Measurements from ENCODE around the gene SALL4.
"Not testable (repeated sequence)": the region's sequence is repeated elsewhere in the genome, so short reads cannot be mapped to it uniquely, and the experiment has no call there.

Gene SALL4

GRCh38 chr20:51763965-51764602, 38.2 kb downstream of the SALL4 start:
- DNase-seq: peak; percentile 28

GRCh38 chr20:51760905-51761546, 41.3 kb downstream of the SALL4 start:
- no peak for DNase-seq

GRCh38 chr20:51759769-51760510, 42.4 kb downstream of the SALL4 start:
- DNase-seq: no peak

- no peak for DNase-seq
These were observed 43.3 kb downstream of the SALL4 start for GRCh38 chr20:51758978-51759544.

- no peak for DNase-seq
These were observed 45.1 kb downstream of the SALL4 start for GRCh38 chr20:51757226-51757625.

- DNase-seq: no peak
These were observed 45.7 kb downstream of the SALL4 start for GRCh38 chr20:51756653-51757052.

- not testable (repeated sequence) for DNase-seq
These were observed 49.1 kb downstream of the SALL4 start for GRCh38 chr20:51753220-51753619.

- DNase-seq: no peak
These were observed 49.9 kb downstream of the SALL4 start for GRCh38 chr20:51752343-51752951.

- DNase-seq: no peak
These were observed 51.4 kb downstream of the SALL4 start for GRCh38 chr20:51750770-51751388.

GRCh38 chr20:51750037-51750769, 52.1 kb downstream of the SALL4 start:
- DNase-seq: peak; percentile 74

GRCh38 chr20:51749674-51750036, 52.7 kb downstream of the SALL4 start:
- DNase-seq: peak; percentile 18

GRCh38 chr20:51747182-51747911, 55.0 kb downstream of the SALL4 start:
- DNase-seq: no peak

- DNase-seq: no peak
These were observed 56.5 kb downstream of the SALL4 start for GRCh38 chr20:51745804-51746203.

- no peak for DNase-seq
These were observed 61.5 kb downstream of the SALL4 start for GRCh38 chr20:51740838-51741237.

GRCh38 chr20:51740308-51740707, 62.0 kb downstream of the SALL4 start:
- DNase-seq: not testable (repeated sequence)

- DNase-seq: no peak
These were observed 62.5 kb downstream of the SALL4 start for GRCh38 chr20:51739722-51740249.

- no peak for DNase-seq
These were observed 63.4 kb downstream of the SALL4 start for GRCh38 chr20:51738877-51739447.

GRCh38 chr20:51738261-51738660, 64.1 kb downstream of the SALL4 start:
- not testable (repeated sequence) for DNase-seq

GRCh38 chr20:51736947-51737346, 65.4 kb downstream of the SALL4 start:
- no peak for DNase-seq

- DNase-seq: no peak
These were observed 66.4 kb downstream of the SALL4 start for GRCh38 chr20:51735728-51736600.
